GM12864 (cell line): Measurements from ENCODE around the gene TMEM200A.

Experiments used
- DNase-seq: peaks from one replicate; pipeline ENCODE4 v3.0.0-alpha.2; 2011; ENCODE audit warnings: low read depth
- H3K4me3 ChIP-seq: 2 replicates; pipeline ENCODE4 v1.5.1; 2011; ENCODE audit warnings: mild to moderate bottlenecking, low read depth, low read length, control low read depth
- CTCF ChIP-seq: IDR thresholded peaks from 2 replicates; pipeline ENCODE4 v1.5.1; 2011; ENCODE audit warnings: low read depth, mild to moderate bottlenecking, moderate library complexity, low read length, control low read depth, inconsistent platforms; ENCODE audit errors: missing control alignments

TMEM200A gene

DNA sequence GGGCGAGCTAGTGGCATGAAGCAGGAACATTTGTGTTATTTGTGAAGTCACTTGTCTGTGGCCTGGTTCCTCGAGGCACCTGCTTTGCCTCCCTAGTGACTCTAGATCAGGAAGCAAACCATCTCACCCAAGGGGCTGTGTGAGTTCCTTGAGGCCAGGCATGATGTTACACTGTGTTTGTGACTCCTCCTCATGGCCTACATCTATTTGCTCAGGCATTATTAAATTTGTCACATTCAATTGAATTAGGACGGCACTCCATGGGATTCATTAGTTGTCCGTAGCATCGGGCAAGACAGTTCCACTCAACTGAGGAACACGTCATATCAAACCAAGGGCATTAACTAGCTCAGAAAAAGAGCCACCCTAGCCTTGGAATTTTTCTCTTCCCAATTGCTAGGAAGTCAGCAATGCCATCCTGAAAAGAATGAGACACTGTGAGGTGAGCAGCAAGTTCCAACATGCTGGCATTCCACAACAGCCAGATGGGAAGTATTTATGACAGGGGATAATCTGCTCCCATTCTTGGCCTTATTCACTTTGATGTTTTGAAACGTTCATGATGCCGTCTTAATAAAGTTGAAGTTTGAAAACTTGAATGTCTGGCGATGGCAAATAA, 17.2 kb downstream of the TMEM200A start:
- TF ChIP-seq CTCF: no peak
- no peak overlapping the region for H3K4me3 ChIP-seq
- DNase-seq: no peak

GRCh38 chr6:130385064-130385695, 19.4 kb downstream of the TMEM200A start:
- no peak overlapping the region for H3K4me3 ChIP-seq
- no peak for DNase-seq
- no peak for TF ChIP-seq CTCF

GRCh38 chr6:130389142-130389541, 23.3 kb downstream of the TMEM200A start:
- no peak for DNase-seq
- H3K4me3 ChIP-seq: no peak overlapping the region
- no peak for TF ChIP-seq CTCF

- no peak for DNase-seq
- no peak for TF ChIP-seq CTCF
- H3K4me3 ChIP-seq: no peak overlapping the region
Measured at GRCh38 chr6:130390890-130391289, 25.1 kb downstream of the TMEM200A start.

DNA sequence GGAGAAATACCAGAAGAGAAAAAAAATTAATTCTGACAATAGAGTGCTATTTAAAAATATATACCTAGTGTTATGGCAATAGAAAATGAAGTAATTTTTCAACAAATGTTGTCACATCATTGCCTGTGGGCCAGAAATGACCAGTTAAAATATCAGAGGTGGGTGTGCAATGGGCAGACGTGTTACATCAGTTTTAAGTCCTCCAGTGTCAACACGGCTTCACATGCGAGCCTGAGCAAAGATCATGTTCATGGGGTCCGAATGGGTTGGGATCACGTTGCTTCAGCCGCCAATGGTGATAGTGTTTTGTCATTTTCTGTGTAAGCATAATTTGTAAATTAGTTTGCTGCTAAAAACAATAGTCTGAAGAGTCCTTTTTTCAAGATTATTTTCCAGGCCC, 27.5 kb downstream of the TMEM200A start:
- no peak overlapping the region for H3K4me3 ChIP-seq
- DNase-seq: no peak
- TF ChIP-seq CTCF: no peak

DNA sequence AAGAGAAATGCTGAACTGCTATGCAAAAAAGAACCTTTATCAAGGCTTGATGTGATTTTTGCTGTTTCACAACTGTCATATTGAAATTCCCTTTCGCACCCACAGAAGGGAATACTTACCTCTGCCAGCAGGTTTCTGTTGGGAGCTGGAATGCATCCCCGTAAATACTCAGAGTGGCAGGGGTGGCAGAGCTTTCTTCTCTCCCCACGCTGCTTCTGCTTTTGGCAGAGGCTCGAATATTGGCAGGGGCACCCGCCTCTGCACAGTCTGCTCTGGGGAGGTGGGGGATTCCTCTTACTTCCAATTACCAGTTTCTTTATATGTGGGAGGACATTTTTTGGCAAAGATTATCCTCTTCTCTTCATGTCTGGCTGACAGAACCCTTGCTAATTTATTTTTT, 28.4 kb downstream of the TMEM200A start:
- TF ChIP-seq CTCF: no peak
- no peak for DNase-seq
- H3K4me3 ChIP-seq: no peak overlapping the region

DNA sequence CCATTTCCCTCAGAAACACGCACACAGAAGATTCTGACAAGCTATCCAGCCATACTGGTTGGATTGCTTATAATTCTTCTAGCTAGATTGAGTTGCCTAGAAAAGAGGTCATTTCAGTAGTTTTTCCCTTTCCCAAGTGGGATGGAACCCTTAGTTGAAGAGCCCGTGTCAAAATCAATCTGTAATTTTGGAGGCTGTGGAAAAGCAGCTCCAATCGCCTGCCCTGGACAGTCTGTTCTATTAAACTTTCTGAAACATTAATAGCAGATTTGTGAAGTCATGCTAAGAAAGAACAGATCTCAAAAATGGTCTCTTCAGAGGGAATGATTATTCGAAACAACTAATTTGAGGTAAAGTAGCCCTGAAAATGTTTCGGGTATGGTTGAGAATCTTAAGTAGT, 29.3 kb downstream of the TMEM200A start:
- no peak overlapping the region for H3K4me3 ChIP-seq
- no peak for TF ChIP-seq CTCF
- no peak for DNase-seq
